ENCODE results near the gene SMARCD1. TPM values are rescaled to one million over a fixed set of nuclear protein-coding genes. Genes with fewer than 3 reads are reported as not detected.

The SMARCD1 gene
- total and polyA plus RNA-seq, 12 donors, result 22.9 to 65.0 (median 48.9) TPM

GRCh38 chr12:50040657-50041056, 44.5 kb upstream of the SMARCD1 start:
- H3K27me3 ChIP-seq, result no peaks in the 10 kb centered on the region
- no peak overlapping the region for H3K4me3 ChIP-seq
- H3K4me1 ChIP-seq (replicated peaks in 1 of 2), result no peaks in the 10 kb centered on the region
- no peak for DNase-seq
- no peaks in the 10 kb centered on the region for H3K36me3 ChIP-seq (replicated peaks in 1 of 2)
- no peak for TF ChIP-seq POLR2A (IDR thresholded peaks at IDR 0.05)
- no peak for TF ChIP-seq CTCF (IDR thresholded peaks at IDR 0.05)
- 71 to 80% (median 77%) methylated on average over 4 of the region's 4 CpGs for WGBS, 4 donors
- no peak overlapping the region for H3K27ac ChIP-seq
- H3K9me3 ChIP-seq (replicated peaks in 1 of 3), result no peaks in the 10 kb centered on the region
- intact Hi-C loops (cut with DNase I), result no loop called here

DNA sequence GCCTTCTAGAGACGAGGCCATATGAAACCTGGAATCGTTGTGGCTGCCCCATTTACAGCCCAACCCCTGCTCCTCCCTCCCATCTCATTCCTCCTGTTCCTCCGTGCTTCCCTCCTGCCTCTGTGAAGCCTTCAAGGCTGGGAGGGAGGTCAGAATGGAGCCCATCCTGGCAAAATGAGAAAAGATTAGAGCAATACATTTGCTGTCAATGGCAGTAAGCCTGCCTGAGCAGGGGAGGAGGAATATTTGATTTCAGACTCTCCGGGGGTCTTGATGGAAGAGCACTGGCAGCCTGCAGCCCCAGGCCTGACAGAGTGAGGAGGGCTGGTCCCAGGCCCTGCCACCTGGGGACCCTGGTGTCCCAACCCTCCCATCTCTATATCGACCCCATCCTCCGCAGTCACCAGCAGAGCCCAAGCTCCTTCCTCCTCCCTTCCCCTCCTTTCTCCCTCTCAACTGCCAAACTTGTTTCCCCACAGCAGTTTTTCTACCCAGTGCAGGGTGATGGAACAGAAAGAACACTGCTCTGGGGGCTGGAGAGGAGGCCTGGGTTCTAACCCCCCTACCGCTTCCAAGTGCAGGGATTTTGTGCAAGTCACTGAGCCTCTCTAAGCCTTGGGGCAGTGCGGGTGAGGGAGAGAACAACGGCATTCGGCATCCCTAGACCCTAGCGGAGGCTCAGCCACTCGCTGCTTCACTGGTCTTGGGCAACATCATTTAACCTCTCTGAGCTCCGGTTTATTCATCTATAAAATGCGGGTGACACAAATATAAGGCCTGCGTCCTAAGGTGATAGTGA, 43.9 kb upstream of the SMARCD1 start:
- no peaks in the 10 kb centered on the region for H3K9me3 ChIP-seq (replicated peaks in 1 of 3)
- intact Hi-C loops (cut with DNase I), result no loop called here
- 78 to 87% (median 81%) methylated on average over 14 to 15 of the region's 15 CpGs for WGBS, 4 donors
- no peak for TF ChIP-seq CTCF (IDR thresholded peaks at IDR 0.05)
- no peak for TF ChIP-seq POLR2A (IDR thresholded peaks at IDR 0.05)
- no peak overlapping the region for H3K4me3 ChIP-seq
- H3K36me3 ChIP-seq (replicated peaks in 1 of 2), result no peaks in the 10 kb centered on the region
- H3K4me1 ChIP-seq (replicated peaks in 1 of 2), result no peaks in the 10 kb centered on the region
- DNase-seq, result no peak
- no peak overlapping the region for H3K27ac ChIP-seq
- no peaks in the 10 kb centered on the region for H3K27me3 ChIP-seq

- intact Hi-C loops (cut with DNase I), result no loop called here
- no peak for TF ChIP-seq CTCF (IDR thresholded peaks at IDR 0.05)
- TF ChIP-seq POLR2A (IDR thresholded peaks at IDR 0.05), result no peak
- WGBS, 4 donors, result 79 to 89% (median 84%) methylated on average over 5 of the region's 5 CpGs
Measured at GRCh38 chr12:50041962-50042361, 43.2 kb upstream of the SMARCD1 start.

GRCh38 chr12:50042693-50043092, 42.4 kb upstream of the SMARCD1 start:
- Histone ChIP-seq H3K27ac (no peak overlapping the region), H3K4me1 (replicated peaks in 1 of 2) (no peaks in the 10 kb centered on the region), H3K4me3 (no peak overlapping the region), H3K36me3 (replicated peaks in 1 of 2) (no peaks in the 10 kb centered on the region), H3K27me3 (no peaks in the 10 kb centered on the region), H3K9me3 (replicated peaks in 1 of 3) (no peaks in the 10 kb centered on the region)
- intact Hi-C loops (cut with DNase I), result no loop called here
- no peak for TF ChIP-seq CTCF (IDR thresholded peaks at IDR 0.05)
- TF ChIP-seq POLR2A (IDR thresholded peaks at IDR 0.05), result no peak
- no peak for DNase-seq
- 85 to 92% (median 87%) methylated on average over 6 of the region's 6 CpGs for WGBS, 4 donors

More at GRCh38 chr12:50041962-50042361, 43.2 kb upstream of the SMARCD1 start:
- no peaks in the 10 kb centered on the region for H3K36me3 ChIP-seq (replicated peaks in 1 of 2)
- no peak overlapping the region for H3K27ac ChIP-seq
- no peak overlapping the region for H3K4me3 ChIP-seq
- H3K27me3 ChIP-seq, result no peaks in the 10 kb centered on the region
- no peak for DNase-seq
- no peaks in the 10 kb centered on the region for H3K4me1 ChIP-seq (replicated peaks in 1 of 2)
- no peaks in the 10 kb centered on the region for H3K9me3 ChIP-seq (replicated peaks in 1 of 3)

Data from adrenal gland (tissue), 12 donors.